ENCODE data around the gene TMIGD3.

The TMIGD3 gene

DNA sequence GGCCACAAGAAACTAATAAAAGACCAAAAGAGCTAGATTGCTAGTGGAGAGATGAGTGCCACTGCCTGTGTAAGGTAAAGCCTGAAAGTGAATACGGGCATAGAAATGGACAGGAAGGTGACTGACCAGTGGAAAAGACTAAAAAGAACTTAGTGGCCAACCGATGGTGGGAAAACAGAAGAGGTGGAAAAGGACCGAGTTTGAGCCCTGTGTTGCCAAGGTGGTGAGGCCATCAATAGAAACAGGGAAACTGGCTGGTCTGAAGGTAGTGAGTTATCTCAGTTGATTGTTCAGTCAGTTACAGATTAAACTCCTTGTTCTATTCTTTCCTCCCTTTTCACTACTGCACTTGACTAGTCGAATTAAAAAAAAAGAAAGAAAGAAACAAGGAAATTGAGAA is 56.9 kb downstream of the TMIGD3 start:
- no peak for DNase-seq

DNA sequence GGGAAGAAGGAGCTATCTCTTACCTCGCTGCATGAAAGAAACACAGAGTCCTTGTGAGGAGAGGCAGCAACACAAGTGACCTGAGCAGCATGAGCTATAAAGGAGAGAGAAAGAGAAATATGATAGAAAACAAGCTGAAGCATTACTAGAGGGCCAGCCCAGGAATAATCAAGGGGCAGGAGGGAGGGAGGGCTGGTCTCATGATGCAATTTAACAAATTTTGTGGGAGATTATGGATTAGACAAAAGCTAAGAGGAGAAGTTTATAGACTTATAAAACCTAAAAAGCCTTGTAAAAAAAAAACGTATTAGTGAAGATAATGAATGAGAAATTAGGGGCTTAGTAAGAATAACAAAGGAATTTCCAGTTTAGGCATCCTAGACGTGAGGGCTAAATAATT is 59.4 kb downstream of the TMIGD3 start:
- DNase-seq: no peak

- no peak for DNase-seq
These were observed 61.0 kb downstream of the TMIGD3 start for GRCh38 chr1:111442457-111442856.

DNA sequence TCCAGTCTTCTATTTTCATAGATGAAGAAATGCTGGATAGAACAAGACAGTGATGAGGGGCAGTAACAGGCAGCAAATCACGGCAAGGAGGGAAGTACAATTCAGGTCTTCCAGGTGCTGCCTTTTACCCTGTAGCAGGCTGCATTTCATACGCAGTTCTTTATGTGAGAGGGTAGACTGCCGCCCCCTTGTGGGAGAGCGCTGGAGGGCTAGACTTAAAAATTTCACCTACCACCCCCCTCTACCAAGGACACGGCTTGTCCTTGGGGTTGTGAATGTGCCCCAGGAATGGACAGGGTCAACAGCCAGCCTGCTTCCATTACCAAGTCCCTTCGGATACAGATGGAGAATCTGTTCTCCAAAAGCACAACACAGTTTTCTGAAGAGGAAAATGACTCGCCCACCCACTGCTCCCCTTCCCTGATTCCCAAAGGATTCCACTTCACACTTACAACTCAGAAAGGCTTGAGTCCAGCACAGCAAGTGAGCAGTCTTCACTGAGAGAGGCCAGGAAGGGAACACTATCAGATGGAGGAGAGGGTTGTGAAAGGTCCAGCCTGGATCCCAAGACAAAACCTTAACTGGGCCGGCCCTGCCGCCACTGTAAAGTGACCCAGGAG is 61.8 kb downstream of the TMIGD3 start:
- DNase-seq: no peak

GRCh38 chr1:111439461-111440351 is 63.7 kb downstream of the TMIGD3 start:
- DNase-seq: no peak

DNA sequence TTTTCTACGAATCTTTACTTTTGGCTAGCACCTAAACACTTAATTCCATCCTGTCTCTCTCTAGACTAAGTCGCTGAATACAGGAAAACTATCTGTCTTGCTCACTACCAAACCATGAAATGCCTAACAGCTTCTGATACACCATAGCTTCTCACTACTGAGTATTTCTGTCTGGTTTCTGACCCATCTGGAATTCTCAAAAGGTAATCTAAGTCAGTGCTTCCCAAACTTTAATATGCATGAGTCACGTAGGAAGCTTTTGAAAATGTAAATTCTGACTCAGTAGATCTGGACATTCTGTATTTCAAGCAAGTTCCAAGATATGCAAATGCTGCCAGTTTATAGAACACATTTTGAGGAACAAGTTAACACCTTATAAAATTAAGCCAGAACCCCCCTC is 66.7 kb downstream of the TMIGD3 start:
- no peak for DNase-seq

Measured in SHP77 treated with DMSO at 0.1 percent for 48 hours (cell line).